Small intestine (tissue), 7 donors: ENCODE measurements around the gene PALLD. TPM values are rescaled to one million over a fixed set of nuclear protein-coding genes. Genes with fewer than 3 reads are reported as not detected.

Experiments
- DNase-seq, 2 donors: peaks; one replicate each; pipeline versions ENCODE4 v3.0.0 to v3.0.0-alpha.2; 2013
- FAIRE-seq: peaks from 2 replicates; lab custom pipeline; 2012; peaks lifted over from hg19 to GRCh38; lab: Jason Lieb, UNC
- H3K27ac ChIP-seq, 3 donors: one replicate each; pipeline ENCODE4 v1.5.1; 2013; ENCODE audit warnings: low read length in 2 of 3, mild to moderate bottlenecking in 2 of 3, control low read depth in 1 of 3, inconsistent platforms in 1 of 3, low read depth in 1 of 3, moderate library complexity in 1 of 3
- H3K27me3 ChIP-seq, 3 donors: one replicate each; pipeline ENCODE4 v1.6.1; 2013; ENCODE audit warnings: low read length in 3 of 3, inconsistent platforms in 1 of 3; ENCODE audit not compliant: control insufficient read depth in 3 of 3, insufficient read depth in 3 of 3
- H3K36me3 ChIP-seq, 3 donors: one replicate each; pipeline ENCODE4 v1.6.1; 2013; ENCODE audit warnings: low read length in 3 of 3, inconsistent platforms in 1 of 3, low read depth in 1 of 3, mild to moderate bottlenecking in 1 of 3, moderate library complexity in 1 of 3; ENCODE audit not compliant: control insufficient read depth in 3 of 3, insufficient read depth in 2 of 3
- H3K4me1 ChIP-seq, 3 donors: one replicate each; pipeline ENCODE4 v1.6.1; 2013; ENCODE audit warnings: low read length in 2 of 3, inconsistent platforms in 1 of 3, low read depth in 1 of 3, mild to moderate bottlenecking in 1 of 3, moderate library complexity in 1 of 3; ENCODE audit not compliant: control insufficient read depth in 3 of 3, insufficient read depth in 2 of 3
- H3K4me3 ChIP-seq, 3 donors: one replicate each; pipeline ENCODE4 v1.5.1; 2013; ENCODE audit warnings: low read length in 3 of 3, control low read depth in 1 of 3, inconsistent platforms in 1 of 3, low read depth in 1 of 3, mild to moderate bottlenecking in 1 of 3, moderate library complexity in 1 of 3
- H3K9me3 ChIP-seq, 2 donors: one replicate each; pipeline ENCODE4 v1.6.1; 2013; ENCODE audit warnings: low read depth in 1 of 2, low read length in 1 of 2; ENCODE audit not compliant: control insufficient read depth in 2 of 2, insufficient read depth in 1 of 2
- WGBS, 3 donors: extraction: QIAGEN DNeasy Blood & Tissue Kit; methylation state at CpG; one replicate each; pipeline ENCODE4 v1.1.7; 2013; 5-methylcytosine and 5-hydroxymethylcytosine counted together
- polyA plus RNA-seq, 4 donors: library from polyadenylated mRNA; stranded (reverse) in 3 of 4; unstranded in 1 of 4; fragments of 200-250 nt in 3 of 4; fragments of 120-200 nt in 1 of 4; gene quantifications; one replicate each; pipeline versions ENCODE4 v1.2.1 to v1.2.3, GENCODE V29; 2013
- donor health status: healthy with polysubstance abuse.
- donor health status: control.
- donor health status: control.
- donor health status: Bipolar disorder and iron deficiency.
- donor health status: healthy.

Gene PALLD
- polyA plus RNA-seq, 4 donors, result 31.3 to 58.9 (median 38.0) TPM

DNA sequence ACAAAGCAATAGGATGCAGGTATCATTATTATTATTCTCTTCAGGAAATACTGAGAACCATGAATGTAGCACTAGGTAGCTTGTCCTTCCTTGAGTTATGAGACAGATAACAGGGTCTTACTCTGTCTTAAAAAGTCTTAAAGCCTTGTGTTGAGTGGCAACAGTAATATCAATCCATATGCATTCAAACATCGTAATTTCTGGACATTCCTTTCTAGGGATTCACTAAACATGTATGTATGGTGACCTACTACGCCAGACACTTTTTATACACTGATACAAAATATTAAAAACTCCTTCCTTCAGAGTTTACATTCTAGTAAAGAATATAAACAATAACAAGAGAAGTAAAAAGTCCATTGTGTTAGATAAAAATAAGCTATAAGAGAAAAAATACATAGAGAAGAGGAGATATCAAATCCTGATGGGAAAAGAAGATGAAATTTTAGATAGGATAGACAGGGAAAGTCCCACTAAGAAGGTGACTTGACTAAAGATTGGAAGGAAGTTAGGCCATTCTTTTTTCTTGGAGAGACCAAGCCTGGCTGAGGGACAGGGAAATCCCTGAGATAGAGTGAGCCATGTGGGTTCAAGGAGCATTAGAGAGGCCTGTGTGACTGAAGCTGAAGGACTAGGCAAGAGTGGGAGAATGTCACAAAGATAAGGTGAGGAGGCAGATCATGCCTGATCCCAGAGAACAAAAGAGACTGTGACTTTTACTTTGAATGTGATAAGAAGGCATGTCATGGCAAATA lies 11.5 kb upstream of the PALLD start:
- 93 to 94% (median 94%) methylated on average over 2 of the region's 2 CpGs for WGBS, 3 donors
- H3K4me3 ChIP-seq, result no peak overlapping the region
- H3K27ac ChIP-seq, result no peak overlapping the region
- peaks cover 0 to 13% (median 0%) of the 10 kb centered on the region in 3 donors for H3K4me1 ChIP-seq
- no peaks in the 10 kb centered on the region for H3K27me3 ChIP-seq
- H3K36me3 ChIP-seq, result no peaks in the 10 kb centered on the region
- FAIRE-seq (no peak), DNase-seq (no peak)
- no peaks in the 10 kb centered on the region for H3K9me3 ChIP-seq

DNA sequence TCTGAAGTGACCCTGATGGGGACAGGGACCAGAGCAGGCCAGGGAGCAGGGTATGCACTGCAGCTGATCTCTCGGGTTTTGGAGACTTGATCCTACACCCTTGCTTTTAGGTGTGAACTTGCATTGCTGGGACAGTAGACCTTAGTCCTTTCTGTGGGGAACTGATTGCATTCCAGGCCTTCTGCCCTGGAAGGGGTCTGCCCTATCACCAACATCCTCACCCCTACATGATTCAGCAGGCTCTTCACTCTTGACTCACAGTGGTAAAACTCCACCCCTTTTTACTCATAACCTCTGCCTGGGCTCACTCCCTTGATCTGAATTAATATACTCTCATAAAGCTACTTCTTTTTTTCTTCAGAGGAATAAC lies 10.0 kb upstream of the PALLD start:
- Histone ChIP-seq H3K36me3 (no peaks in the 10 kb centered on the region), H3K27me3 (no peaks in the 10 kb centered on the region), H3K4me1 (peaks cover 0 to 6% (median 0%) of the 10 kb centered on the region in 3 donors), H3K27ac (peak overlapping the region in 2 of 3 donors; percentile 14 to 42), H3K4me3 (no peak overlapping the region), H3K9me3 (no peaks in the 10 kb centered on the region)
- FAIRE-seq (no peak), DNase-seq (peak in 1 of 2 donors; percentile 45)
- WGBS, 3 donors, result 90 to 100% (median 96%) methylated on average over 1 of the region's 1 CpG

DNA sequence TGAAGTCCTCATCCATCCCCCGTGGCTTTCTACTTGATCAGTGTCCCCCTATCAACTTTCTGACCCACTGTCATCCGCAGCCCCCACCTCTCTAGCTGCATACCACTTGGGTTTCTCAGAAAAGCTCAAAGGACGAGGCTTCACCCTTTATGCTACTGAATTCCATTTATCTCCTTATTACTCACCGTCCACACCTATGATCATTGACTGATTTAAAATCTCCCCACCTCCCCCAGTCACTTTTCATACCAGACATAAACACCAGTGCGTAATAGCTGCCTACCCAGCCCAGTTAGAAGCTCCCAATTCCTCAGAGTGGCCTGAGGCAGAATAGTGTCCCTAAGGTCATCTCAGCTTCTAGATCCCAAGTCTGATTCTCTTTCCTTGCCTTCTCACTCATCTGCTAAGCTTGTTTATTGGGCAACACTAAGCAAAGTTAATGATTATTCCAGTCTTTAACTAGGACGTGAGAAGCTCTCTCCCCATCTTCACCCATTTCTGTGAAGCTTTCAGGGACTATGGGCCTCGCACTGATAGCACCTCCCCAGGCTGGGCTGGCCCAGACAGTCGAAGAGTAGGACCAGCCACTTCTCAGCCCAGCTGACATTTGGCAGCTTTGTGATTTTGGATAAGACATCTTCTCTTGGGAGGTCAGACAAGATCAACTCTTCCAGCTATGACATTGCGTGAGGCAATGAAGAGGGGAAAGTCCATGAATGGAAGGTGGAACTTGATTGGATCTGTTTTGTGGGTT lies 9.4 kb upstream of the PALLD start:
- no peak overlapping the region for H3K4me3 ChIP-seq
- H3K27ac ChIP-seq, result peak overlapping the region in 2 of 3 donors; percentile 14 to 43
- WGBS, 3 donors, result 62 to 74% (median 65%) methylated on average over 9 of the region's 9 CpGs
- no peaks in the 10 kb centered on the region for H3K27me3 ChIP-seq
- peaks cover 0 to 6% (median 0%) of the 10 kb centered on the region in 3 donors for H3K4me1 ChIP-seq
- H3K36me3 ChIP-seq, result no peaks in the 10 kb centered on the region
- peak; percentile 46 to 50 for DNase-seq
- FAIRE-seq, result no peak
- H3K9me3 ChIP-seq, result no peaks in the 10 kb centered on the region

DNA sequence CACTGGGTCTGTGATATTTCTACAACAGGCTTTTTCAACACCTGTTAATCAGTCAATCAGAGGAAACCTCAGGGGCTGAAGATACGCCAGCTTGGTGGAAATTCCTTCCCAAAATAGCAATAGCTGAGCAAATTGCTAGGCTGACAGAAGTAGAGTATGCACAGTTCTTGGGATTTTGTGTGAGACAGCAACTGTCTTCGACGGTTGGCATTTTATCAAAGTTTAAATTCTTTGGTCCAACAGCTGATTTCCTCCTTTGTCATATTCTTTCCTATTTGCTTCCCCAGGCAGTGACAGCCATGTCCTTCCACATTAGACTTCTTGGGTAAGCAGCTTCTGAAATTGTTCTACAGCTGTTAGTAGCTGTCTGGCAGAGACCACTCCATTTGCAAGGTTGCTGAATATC lies 8.0 kb upstream of the PALLD start:
- Histone ChIP-seq H3K9me3 (no peaks in the 10 kb centered on the region), H3K4me3 (no peak overlapping the region), H3K27me3 (no peaks in the 10 kb centered on the region), H3K4me1 (peaks cover 0 to 6% (median 0%) of the 10 kb centered on the region in 3 donors), H3K27ac (no peak overlapping the region), H3K36me3 (no peaks in the 10 kb centered on the region)
- WGBS, 3 donors, result 59 to 89% (median 71%) methylated on average over 3 of the region's 3 CpGs
- FAIRE-seq, result no peak
- no peak for DNase-seq

DNA sequence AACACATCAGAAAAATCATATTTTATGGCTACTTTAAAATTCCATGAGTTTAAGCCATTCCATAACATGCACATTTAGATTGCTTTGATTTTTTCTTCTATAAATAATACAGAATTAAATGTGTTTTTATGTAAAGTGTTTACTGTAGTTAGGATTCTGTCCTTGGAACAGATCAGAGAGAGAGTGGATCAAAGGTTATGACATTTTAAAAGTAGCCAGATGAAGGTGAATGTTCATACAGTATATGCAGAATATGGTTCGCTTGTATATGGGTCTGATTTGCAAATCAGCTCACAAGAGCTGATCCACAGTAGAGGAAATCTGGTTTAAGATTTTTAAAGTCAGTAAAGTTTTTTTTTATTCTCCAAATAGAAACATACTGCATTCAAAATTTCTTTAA lies 7.2 kb upstream of the PALLD start:
- FAIRE-seq (no peak), DNase-seq (no peak)
- no peaks in the 10 kb centered on the region for H3K27me3 ChIP-seq
- no peak overlapping the region for H3K27ac ChIP-seq
- peaks cover 0 to 6% (median 0%) of the 10 kb centered on the region in 3 donors for H3K4me1 ChIP-seq
- H3K36me3 ChIP-seq, result no peaks in the 10 kb centered on the region
- H3K9me3 ChIP-seq, result no peaks in the 10 kb centered on the region
- 84 to 95% (median 92%) methylated on average over 1 of the region's 1 CpG for WGBS, 3 donors
- H3K4me3 ChIP-seq, result no peak overlapping the region

DNA sequence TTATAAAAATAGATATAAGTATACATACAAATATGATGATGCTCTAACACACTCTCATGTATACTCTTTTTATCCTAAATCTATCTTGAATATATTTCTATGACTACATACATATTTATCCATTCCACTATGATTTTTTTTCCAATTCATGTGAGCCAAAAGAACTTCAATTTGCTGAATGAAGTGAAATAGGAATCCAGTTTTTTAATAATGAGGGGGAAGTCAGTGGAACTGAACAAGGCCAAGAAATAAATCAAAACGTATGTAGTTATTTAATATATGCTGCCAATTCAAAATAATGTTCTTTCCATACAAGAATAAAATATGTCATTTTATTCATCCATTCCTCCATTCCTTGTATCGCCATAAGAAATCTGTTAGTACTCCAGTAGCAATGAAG lies 6.1 kb upstream of the PALLD start:
- Histone ChIP-seq H3K27ac (no peak overlapping the region), H3K9me3 (no peaks in the 10 kb centered on the region), H3K36me3 (no peaks in the 10 kb centered on the region), H3K4me3 (no peak overlapping the region), H3K27me3 (no peaks in the 10 kb centered on the region), H3K4me1 (peaks cover 0 to 6% (median 0%) of the 10 kb centered on the region in 3 donors)
- FAIRE-seq (no peak), DNase-seq (no peak)
- 92 to 98% (median 93%) methylated on average over 2 of the region's 2 CpGs for WGBS, 3 donors

DNA sequence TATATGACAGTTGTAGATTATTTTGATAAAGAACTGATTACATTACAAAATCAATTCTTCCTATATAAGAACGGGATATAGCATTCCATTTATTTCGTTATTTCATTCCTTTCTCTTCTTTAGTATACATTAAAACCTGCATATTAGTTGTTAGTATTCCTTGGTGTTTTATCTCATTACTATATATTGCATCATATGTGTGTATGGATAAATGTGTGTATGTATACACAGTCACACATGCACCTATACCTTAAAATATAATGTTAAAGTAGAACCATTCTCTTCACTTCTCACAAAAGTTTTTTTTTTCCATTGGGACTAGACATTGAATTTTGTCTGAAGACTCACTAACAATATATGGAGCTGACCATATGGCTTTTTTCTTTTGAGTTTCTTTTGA lies 5.3 kb upstream of the PALLD start:
- Histone ChIP-seq H3K9me3 (no peaks in the 10 kb centered on the region), H3K36me3 (no peaks in the 10 kb centered on the region), H3K27ac (no peak overlapping the region), H3K27me3 (no peaks in the 10 kb centered on the region), H3K4me3 (no peak overlapping the region), H3K4me1 (peaks cover 0 to 6% (median 0%) of the 10 kb centered on the region in 3 donors)
- DNase-seq (no peak), FAIRE-seq (no peak)
- WGBS, 3 donors, result 87 to 93% (median 91%) methylated on average over 2 of the region's 2 CpGs

DNA sequence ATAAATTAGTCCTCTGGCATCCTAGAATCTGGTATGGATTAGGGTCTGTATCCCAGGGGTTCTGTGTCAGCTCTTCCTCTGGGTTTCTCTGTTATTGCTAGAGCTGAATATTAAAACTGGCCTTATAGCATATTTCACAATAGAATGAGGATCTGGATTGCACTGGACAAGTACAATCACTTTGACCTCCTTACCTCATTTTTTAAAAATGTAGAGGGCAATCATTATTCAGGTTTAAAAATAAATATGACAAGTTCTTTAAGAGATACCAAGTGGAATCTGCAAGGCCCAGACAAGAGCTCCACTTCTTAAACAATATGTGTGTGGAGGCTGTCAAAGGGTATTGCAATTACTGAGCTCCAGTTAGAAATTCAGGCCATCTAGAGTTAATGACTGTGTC lies 1.4 kb downstream of the PALLD start:
- H3K9me3 ChIP-seq, result no peaks in the 10 kb centered on the region
- no peak for DNase-seq
- no peak overlapping the region for H3K27ac ChIP-seq
- H3K27me3 ChIP-seq, result no peaks in the 10 kb centered on the region
- no peak overlapping the region for H3K4me3 ChIP-seq
- no peak for FAIRE-seq
- no peaks in the 10 kb centered on the region for H3K4me1 ChIP-seq
- no peaks in the 10 kb centered on the region for H3K36me3 ChIP-seq
